ENCODE data around the gene PSRC1. TPM values are rescaled to one million over a fixed set of nuclear protein-coding genes. Genes with fewer than 3 reads are reported as not detected.

PSRC1 gene
- total RNA-seq, 1 donor from 2014 or later = 13.9 TPM

- intact Hi-C loops (cut with micrococcal nuclease) = no loop called here
Measured at GRCh38 chr1:109272831-109273547, 10.0 kb downstream of the PSRC1 start.

DNA sequence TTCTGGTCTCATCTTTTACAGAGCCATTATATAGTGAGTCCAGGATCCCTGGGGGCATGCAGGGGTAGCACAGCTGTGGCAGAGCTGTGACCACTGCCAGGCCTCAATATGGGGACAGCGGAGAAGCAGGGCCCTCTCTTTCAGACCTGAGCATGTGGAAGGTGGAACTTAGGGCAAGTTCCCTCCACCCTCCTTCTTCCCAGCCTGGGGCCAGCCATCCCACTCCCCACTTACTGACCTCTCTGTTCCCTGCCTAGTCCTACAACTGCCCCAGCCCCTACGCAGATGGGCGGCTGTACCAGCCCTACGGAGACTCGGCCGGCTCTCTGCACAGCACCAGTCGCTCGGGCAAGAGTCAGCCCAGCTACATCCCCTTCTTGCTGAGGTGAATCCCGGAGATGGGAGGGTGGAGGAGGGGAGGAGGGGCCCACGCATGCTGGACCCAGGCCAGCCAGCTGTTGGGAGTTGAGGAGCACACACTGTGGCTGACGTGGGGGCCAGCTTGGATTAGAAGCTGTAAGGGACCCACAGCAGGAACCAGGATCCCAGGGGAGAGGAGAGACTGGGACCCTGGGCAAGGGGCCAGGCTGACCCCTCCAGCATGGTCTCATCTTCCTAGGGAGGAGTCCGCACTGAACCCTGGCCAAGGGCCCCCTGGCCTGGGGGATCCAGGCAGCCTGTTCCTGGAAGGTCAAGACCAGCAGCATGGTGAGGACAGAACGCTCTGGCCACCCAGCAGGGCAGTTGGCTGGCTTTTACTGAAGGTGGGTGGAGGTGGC is 10.7 kb downstream of the PSRC1 start:
- intact Hi-C loops (cut with micrococcal nuclease) = no loop called here

DNA sequence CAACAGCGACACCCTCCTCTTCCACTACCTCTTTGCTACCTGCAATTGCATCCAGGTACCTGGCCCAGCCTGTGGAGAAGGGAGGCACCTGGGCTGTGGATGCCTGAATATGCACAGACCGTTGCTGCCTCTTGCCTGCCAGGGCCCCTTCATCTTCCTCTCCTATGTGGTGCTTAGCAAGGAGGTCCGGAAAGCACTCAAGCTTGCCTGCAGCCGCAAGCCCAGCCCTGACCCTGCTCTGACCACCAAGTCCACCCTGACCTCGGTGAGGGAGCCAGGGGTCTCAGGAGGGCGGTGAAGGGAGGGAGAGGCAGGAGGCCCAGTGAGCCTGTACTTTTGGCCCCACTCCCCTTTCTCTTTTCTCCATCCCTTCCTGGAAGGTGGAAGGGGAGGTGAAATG is 11.5 kb downstream of the PSRC1 start:
- intact Hi-C loops (cut with micrococcal nuclease) = no loop called here

DNA sequence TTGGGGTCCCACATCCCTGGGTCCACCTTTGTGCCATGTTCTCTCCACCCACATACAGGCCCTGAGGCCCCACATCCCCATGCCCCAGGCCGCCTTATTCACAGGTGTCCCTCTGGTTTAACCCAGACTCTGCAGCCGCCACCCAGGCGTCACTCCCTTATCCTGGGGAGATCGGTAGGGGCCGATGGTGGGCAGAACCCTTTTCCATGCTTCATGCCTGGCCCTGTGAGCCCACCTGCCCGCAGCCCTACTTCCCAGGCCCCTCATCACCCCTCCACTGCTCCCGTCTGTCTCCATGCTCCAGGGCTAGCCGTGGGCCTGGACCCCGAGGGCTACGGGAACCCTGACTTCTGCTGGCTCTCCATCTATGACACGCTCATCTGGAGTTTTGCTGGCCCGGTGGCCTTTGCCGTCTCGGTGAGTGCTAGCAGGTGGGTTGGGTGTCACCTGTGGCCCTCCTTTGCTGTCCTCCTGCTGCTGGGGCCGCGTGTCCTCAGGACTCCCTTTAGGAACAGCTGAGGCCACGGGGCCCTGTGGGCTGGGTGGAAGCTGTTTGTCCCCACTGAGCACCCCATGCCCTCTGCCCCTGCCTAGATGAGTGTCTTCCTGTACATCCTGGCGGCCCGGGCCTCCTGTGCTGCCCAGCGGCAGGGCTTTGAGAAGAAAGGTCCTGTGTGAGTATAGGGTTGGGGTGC is 12.2 kb downstream of the PSRC1 start:
- intact Hi-C loops (cut with micrococcal nuclease) = no loop called here

GRCh38 chr1:109269981-109270622 is 12.8 kb downstream of the PSRC1 start:
- intact Hi-C loops (cut with micrococcal nuclease) = no loop called here

DNA sequence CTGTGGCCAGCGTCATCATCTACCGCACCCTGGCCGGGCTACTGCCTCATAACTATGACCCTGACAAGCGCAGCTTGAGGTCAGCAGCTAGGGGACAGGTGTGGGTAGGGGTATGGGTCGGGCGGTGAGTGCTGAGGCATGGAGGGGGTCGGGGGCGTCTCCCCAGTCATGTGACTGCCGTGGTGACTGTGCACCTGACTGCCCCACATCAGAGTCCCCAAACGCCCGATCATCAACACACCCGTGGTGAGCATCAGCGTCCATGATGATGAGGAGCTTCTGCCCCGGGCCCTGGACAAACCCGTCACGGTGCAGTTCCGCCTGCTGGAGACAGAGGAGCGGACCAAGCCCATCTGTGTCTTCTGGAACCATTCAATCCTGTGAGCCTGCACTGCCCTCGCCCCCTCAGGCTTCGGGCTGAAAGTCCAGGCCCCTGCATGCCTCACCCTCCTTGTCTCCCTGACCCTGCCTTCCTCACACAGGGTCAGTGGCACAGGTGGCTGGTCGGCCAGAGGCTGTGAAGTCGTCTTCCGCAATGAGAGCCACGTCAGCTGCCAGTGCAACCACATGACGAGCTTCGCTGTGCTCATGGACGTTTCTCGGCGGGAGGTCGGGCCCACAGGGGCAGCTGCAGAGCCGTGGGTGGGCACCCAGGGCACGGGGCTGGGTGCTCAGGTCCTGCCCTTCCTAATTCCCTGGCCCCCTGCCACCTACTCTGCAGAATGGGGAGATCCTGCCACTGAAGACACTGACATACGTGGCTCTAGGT is 13.5 kb downstream of the PSRC1 start:
- intact Hi-C loops (cut with micrococcal nuclease) = no loop called here

DNA sequence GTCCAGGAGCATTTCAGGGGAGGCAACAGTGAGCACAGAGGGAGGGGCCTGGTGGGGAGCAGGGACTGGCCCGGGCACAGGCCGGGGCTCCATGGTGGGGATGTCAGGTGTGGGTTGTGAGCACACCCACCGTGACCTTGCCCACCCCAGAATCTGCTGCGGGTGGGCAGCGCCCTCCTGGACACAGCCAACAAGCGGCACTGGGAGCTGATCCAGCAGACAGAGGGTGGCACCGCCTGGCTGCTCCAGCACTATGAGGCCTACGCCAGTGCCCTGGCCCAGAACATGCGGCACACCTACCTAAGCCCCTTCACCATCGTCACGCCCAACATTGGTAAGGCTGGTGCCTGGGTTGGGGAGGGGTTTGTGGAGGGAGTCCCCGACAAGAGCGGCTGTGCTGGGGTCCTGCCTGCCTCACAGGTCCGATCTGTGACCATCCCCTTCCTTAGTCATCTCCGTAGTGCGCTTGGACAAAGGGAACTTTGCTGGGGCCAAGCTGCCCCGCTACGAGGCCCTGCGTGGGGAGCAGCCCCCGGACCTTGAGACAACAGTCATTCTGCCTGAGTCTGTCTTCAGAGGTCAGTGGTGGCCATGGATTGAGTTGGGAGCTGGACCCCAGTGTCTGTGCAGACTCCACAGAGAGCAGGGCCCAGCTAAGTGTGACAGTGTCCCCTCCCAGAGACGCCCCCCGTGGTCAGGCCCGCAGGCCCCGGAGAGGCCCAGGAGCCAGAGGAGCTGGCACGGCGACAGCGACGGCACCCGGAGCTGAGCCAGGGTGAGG is 14.3 kb downstream of the PSRC1 start:
- intact Hi-C loops (cut with micrococcal nuclease) = no loop called here

GRCh38 chr1:109267743-109268300 is 15.1 kb downstream of the PSRC1 start:
- intact Hi-C loops (cut with micrococcal nuclease) = no loop called here

DNA sequence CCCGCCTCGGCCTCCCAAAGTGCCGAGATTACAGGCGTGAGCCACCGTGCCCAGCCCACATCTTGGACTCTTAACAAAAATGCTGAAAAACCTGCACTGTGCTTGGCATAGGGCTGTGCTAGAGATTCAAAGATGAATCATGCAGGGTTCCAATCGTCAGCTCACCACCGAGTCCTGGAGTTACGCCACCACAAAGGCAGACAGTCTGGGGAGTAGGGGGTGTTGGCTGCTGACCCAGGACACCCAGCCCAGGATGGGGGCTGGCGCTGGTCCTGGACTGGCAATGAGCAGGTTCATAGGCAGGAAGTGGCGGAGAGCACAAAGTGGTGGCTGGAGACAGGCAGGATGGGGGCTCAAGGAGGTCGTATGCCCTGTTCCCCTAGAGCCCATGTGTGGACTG is 16.0 kb downstream of the PSRC1 start:
- intact Hi-C loops (cut with micrococcal nuclease) = no loop called here

DNA sequence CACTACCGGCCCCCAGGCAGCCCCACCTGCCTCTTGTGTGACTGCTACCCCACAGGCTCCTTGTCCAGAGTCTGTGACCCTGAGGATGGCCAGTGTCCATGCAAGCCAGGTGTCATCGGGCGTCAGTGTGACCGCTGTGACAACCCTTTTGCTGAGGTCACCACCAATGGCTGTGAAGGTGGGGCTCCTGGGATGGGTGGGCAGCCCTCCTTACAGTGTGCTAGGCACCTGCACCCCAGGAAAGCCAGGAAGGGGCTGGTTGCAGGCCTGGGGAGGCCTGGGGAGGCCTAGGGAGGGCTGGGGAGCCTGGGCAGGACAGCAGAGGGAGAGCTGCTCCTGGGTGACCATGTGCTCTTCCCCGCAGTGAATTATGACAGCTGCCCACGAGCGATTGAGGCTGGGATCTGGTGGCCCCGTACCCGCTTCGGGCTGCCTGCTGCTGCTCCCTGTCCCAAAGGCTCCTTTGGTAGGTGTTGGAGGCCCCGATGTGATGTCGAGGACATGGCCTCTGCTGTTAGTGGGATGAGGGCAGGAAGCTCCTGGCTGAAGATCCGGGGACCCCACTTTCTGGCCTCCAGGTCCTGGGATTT is 17.1 kb downstream of the PSRC1 start:
- intact Hi-C loops (cut with micrococcal nuclease) = no loop called here

DNA sequence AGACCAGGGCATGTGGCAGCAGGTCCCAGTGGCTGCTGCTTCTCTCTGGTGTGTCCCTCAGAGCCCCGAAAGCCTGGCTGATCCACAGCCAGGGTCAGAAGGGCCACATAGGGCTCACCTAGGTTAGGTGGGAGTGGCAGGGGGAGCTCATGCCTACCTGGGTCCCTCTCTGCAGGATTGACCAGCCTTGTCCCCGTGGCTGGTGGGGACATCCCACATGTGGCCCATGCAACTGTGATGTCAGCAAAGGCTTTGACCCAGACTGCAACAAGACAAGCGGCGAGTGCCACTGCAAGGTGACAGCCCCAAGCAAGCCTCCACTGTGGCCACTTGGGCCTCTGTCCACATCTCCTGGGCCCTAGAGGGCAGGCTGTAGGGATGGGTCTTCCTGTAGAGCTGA is 17.9 kb downstream of the PSRC1 start:
- intact Hi-C loops (cut with micrococcal nuclease) = no loop called here

DNA sequence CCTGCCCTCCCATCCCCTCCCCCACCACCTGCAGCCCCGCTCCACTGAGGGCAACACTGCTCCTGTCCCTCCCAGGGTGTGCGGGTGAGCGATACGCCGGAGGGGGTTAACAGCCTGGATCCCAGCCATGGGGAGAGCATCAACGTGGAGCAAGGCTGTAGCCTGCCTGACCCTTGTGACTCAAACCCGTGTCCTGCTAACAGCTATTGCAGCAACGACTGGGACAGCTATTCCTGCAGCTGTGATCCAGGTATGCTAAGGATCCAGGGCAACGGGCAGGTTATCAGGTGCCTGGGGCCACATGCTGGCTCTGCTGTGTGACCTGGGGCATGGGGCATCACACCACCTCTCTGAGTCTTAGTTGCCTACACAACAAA is 18.6 kb downstream of the PSRC1 start:
- intact Hi-C loops (cut with micrococcal nuclease) = loop anchor here (5.0 kb wide), 1 partner anchor 228 kb away; the partner anchor contains the start of gene CYB561D1

- intact Hi-C loops (cut with micrococcal nuclease) = loop anchor here (1.0 to 5.0 kb wide), 5 partner anchors 19 to 269 kb away; partner anchors contain the start of genes CYB561D1 and PSRC1
Measured at GRCh38 chr1:109263597-109264378, 19.2 kb downstream of the PSRC1 start.

GRCh38 chr1:109263234-109263596 is 19.7 kb downstream of the PSRC1 start:
- intact Hi-C loops (cut with micrococcal nuclease) = loop anchor here (1.0 to 5.0 kb wide), 5 partner anchors 20 to 269 kb away; partner anchors contain the start of genes CYB561D1 and PSRC1

GRCh38 chr1:109262231-109263055 is 20.5 kb downstream of the PSRC1 start:
- intact Hi-C loops (cut with micrococcal nuclease) = loop anchor here (1.0 to 5.0 kb wide), 5 partner anchors 20 to 270 kb away; partner anchors contain the start of genes CYB561D1 and PSRC1

- intact Hi-C loops (cut with micrococcal nuclease) = loop anchor here (5.0 kb wide), 1 partner anchor 231 kb away; the partner anchor contains the start of gene CYB561D1
Measured at GRCh38 chr1:109261578-109261977, 21.4 kb downstream of the PSRC1 start.

DNA sequence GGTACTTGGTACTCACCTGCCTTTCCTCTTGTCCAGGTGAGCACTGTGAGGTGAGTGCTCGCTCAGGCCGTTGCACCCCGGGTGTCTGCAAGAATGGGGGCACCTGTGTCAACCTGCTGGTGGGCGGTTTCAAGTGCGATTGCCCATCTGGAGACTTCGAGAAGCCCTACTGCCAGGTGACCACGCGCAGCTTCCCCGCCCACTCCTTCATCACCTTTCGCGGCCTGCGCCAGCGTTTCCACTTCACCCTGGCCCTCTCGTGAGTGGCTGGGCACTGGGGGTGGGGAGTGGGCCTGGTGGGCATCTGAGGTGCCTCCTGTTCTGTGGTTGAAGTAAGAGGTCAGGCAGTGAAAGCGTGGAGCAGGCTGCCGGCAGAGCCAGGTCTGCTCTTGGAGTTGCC is 21.9 kb downstream of the PSRC1 start:
- intact Hi-C loops (cut with micrococcal nuclease) = loop anchor here (5.0 kb wide), 1 partner anchor 231 kb away; the partner anchor contains the start of gene CYB561D1
